Measurements from ENCODE around the gene NAA35.
A peak's percentile ranks its signal among the peaks of the same experiment; 100 is the strongest.
"Not testable (repeated sequence)": the region's sequence is repeated elsewhere in the genome, so short reads cannot be mapped to it uniquely, and the experiment has no call there.

The NAA35 gene

GRCh38 chr9:86034863-86035734 lies 94.2 kb downstream of the NAA35 start:
- peak; percentile 20 to 60 (median 41) for DNase-seq

GRCh38 chr9:86035827-86036440 lies 95.0 kb downstream of the NAA35 start:
- no peak for DNase-seq

GRCh38 chr9:86036555-86036954 lies 95.6 kb downstream of the NAA35 start:
- DNase-seq, result peak in 1 of 3 donors; percentile 4

- DNase-seq, result peak in 1 of 3 donors; percentile 7
These were observed 99.3 kb downstream of the NAA35 start for GRCh38 chr9:86039991-86040860.

GRCh38 chr9:86040861-86041155 lies 99.9 kb downstream of the NAA35 start:
- peak in 1 of 3 donors; percentile 13 for DNase-seq

- DNase-seq, result peak in 1 of 3 donors; percentile 13
These were observed 100.4 kb downstream of the NAA35 start for GRCh38 chr9:86041311-86041741.

- no peak for DNase-seq
These were observed 101.4 kb downstream of the NAA35 start for GRCh38 chr9:86042199-86042978.

- no peak for DNase-seq
These were observed 102.6 kb downstream of the NAA35 start for GRCh38 chr9:86043586-86043985.

GRCh38 chr9:86043999-86044398 lies 103.1 kb downstream of the NAA35 start:
- no peak for DNase-seq

- no peak for DNase-seq
These were observed 104.7 kb downstream of the NAA35 start for GRCh38 chr9:86045654-86046053.

- no peak for DNase-seq
These were observed 105.2 kb downstream of the NAA35 start for GRCh38 chr9:86046071-86046636.

- no peak for DNase-seq
These were observed 106.0 kb downstream of the NAA35 start for GRCh38 chr9:86046930-86047341.

GRCh38 chr9:86047361-86047760 lies 106.4 kb downstream of the NAA35 start:
- no peak for DNase-seq

GRCh38 chr9:86048018-86048742 lies 107.2 kb downstream of the NAA35 start:
- not testable (repeated sequence) for DNase-seq

- DNase-seq, result no peak
These were observed 111.9 kb downstream of the NAA35 start for GRCh38 chr9:86052556-86053468.

- DNase-seq, result no peak
These were observed 113.7 kb downstream of the NAA35 start for GRCh38 chr9:86054695-86055094.

GRCh38 chr9:86057491-86057890 lies 116.5 kb downstream of the NAA35 start:
- no peak for DNase-seq

- DNase-seq, result no peak
These were observed 121.2 kb downstream of the NAA35 start for GRCh38 chr9:86061972-86062739.
